Activated CD4-positive, CD25-positive, alpha-beta regulatory T cell treated with anti-CD3 and anti-CD28 coated beads, Interleukin-2, amount 50 U/mL, for 16 hours (primary cell): ENCODE measurements around the gene CERS5.
"Not testable (repeated sequence)": the region's sequence is repeated elsewhere in the genome, so short reads cannot be mapped to it uniquely, and the experiment has no call there.

Source experiments
- DNase-seq: peaks from one replicate; pipeline ENCODE4 v3.0.0-alpha.2; 2020; ENCODE audit warnings: low read depth, low spot score

Gene CERS5

DNA sequence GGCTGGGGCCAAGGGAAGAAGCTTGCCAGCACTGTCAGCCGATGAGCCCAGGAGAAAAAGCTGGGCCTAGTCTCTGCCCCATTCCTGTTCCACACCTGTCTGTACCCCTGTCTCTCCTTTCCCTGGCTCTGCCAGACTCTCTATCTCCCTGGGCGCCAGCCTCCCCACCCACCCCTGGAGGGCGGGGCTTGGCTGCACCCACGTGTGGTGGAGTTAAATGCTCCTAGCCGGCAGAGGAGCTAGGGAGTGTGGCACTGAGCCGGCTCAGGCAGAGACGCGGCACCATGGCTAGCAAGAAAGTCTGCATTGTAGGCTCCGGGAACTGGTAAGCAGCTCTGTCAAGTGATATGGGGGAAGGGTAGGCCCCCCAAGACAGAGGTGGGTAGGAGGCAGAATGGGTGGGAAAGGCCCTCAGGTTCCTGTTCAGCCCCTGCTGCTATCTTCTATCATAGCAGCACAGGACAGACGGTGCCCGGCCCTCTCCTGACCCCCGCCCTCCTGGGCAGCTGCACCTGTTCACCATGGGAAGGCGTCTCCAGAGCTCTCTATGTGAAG is 63.3 kb downstream of the CERS5 start, which contains the start of gene GPD1:
Gene GPD1 (plus strand): TSS at position 242 of the 555 bp plus-strand sequence. CDS start 43 bp downstream, at position 285.
- DNase-seq: no peak

DNA sequence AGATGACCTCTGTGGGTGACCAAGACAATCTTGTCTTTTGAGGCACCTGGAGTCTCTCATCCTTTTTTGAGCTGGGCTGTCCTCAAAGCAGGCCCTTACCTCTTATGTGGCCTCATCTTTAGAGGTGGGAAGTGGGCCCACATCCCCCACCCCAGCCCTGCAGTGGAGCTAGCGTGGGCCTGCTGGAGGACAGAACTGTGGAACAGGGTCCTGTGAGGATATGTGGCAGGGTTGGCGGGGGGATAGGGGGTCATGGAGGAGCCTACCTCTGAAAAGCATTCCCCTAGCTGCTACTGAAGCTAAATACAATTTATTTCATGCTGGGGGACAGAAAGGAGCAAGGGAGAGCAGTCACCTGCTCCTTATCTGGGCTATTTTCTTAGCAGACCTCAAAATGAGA is 63.8 kb downstream of the CERS5 start:
- DNase-seq: no peak

DNA sequence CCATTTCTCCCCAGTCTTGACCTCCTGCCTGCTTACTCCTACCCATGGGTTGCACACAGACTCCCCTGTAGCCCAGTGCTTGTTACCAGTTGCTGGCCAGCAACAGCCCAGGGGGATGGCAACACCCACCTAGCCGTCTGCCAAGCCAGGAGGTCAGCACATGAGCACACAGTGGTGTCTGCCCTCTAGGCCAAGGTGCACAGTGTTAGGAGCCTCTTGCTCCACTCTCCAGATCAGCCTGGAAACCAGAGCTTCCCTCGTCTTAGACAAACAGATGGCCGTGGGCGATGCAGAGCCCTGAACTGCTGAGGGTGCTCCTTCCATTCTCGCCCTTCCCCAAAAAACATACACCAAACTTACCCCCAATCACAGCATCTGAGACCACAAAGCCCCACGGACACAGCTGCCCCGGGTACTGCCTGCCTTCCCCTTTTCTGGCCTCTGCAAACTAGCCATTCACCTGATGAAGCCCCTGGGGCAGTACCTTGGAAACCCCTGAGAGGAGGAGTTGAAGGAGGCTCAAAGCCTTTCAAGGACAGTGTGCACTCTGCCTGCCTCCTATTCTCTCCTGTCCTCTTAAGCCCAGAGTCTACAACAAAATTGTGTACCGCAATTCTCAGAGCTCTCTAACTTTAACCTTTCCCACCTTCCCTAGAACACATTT is 64.4 kb downstream of the CERS5 start:
- DNase-seq: no peak

DNA sequence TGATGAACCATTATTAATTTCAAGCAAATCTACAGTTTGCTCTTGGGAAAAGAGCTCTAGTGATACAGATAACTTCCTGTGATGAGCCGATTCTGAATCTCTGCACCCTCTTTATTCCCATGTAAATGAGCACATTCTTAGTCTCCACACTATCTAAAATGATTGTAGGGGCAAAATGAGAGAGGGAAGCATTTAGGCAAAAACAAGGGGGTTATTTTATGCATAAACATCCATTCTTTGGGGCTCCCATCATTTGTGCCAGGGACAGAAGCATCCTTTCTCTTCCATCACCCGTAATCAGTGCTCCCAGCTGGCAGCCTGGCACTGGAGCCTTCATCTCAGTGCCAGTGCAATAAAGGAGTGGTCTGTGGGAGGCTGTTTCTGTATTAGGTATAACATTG is 65.0 kb downstream of the CERS5 start:
- DNase-seq: no peak

DNA sequence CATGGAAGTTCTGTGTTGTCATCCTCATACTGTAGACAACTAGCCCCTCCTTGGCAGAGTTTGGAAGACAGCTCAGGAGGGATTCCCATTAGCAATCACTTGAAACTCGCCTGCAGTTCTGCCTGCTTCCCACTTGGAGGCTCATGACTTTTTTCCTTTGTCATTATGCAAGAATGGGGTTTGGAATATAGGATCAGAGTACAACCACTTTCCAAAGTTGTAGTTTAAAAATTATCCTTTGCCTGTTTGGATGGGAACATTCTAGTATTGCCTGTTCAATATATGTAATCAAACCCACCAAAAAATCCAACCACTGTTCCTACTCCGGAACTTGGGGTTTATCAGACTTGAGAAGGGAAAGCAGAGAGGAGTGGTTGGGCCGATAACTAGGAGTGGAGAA is 65.5 kb downstream of the CERS5 start:
- no peak for DNase-seq

DNA sequence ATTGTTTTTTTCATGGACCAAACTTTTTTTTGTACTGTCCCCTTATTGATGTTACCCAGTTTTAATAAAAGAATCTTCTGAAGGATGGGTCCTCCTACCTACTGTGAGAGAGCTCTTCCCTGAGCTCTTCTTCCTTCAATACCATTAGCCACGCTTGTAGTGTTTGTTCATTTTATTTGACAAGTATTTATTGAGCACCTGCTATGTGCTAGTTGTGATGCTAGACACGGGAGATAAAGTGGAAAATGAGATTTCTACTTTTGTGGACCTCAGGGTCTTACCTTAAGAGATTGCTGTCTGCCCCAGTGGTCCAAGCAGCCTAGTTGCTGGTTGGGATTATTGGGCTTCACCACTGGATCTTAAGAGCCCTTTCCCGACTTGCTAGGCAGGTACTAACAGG is 66.6 kb downstream of the CERS5 start:
- DNase-seq: no peak

DNA sequence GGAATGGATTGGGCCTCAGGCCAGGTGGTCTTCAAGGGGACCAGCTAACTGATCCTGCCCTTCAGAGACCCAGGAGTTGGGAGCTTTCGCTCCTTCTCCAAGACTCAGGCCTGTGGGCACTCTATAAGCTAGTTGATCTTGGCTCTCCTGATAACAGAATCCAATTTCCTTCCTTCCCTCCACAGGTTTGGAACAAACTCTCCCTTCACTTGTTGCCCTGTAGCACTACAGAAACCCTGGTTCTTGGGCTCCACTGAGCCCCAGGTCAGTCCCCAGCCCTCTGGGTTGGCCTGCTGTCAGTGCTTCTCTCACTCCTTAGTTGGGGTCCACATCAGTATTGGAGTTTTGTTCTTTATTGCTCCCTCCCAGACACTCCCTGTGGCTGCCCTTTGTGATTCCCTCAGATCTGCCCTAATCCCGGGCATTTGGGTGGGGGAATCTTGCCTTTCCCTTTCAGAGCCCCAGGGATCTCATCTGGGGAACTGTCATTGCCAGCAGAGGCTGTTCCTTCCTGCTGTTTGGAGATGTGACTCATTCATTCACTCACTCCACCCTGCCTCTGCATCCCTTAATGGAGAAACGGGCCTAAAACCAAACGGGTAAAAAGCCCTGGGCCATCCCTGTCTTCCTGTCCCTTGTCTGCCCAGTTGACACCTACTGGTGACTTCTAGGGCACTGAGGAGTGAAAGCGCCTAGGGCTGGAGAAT is 67.7 kb downstream of the CERS5 start:
- no peak for DNase-seq

DNA sequence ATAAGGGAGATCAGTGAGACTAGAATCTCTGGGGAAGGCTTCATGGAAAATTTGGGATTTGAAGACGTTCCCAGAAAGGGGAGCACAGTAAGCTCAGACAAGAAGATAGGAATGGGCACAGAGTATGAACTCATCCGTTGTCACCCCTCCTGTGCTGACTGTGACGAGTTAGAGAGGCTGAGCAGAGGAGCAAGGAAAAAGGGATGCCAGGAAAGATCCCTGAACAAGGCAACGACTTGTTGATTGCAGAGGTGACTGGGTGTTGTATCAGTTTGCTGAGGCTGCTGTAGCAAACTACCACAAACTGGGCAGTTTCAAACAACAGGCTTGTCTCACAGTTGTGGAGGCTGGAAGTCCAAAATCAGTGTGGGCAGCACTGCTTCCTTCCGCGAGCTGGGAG is 69.2 kb downstream of the CERS5 start:
- DNase-seq: no peak

DNA sequence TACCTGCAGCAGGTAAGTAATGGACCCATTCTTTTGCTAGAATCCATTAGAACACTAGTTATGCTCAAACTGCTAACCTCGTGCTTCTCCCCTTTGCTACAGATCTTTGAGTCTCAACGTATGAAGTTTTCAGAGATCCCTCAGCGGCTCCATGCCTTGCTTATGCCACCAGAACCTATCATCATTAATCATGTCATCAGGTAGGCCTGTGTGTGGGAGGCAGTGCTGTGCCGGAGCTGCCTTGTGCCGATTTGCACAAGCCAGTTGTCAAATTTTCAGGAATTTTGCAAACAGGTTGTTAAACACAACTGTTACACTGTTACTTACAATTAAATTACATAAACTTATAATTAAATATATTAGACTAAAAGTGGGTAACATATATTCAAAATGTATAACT is 76.8 kb downstream of the CERS5 start:
- DNase-seq: no peak

DNA sequence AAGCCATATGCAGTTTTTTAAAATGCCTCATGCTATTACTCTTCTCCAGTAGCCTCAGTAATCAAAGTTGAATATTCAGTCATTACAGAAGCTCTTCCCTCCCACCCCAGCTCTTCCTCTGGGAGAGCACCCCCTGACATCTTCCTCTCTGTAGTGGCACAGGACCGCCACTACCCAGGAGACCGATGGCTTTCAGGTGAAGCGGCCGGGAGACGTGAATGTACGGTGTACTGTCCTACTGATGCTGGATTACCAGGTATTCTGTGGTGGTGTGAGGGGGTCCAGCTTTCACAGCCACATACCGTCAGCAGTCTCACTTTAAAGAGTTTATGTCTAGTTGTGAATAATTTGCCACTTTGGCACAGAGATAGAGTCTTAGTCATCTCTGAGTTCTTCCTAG is 77.4 kb downstream of the CERS5 start:
- no peak for DNase-seq

DNA sequence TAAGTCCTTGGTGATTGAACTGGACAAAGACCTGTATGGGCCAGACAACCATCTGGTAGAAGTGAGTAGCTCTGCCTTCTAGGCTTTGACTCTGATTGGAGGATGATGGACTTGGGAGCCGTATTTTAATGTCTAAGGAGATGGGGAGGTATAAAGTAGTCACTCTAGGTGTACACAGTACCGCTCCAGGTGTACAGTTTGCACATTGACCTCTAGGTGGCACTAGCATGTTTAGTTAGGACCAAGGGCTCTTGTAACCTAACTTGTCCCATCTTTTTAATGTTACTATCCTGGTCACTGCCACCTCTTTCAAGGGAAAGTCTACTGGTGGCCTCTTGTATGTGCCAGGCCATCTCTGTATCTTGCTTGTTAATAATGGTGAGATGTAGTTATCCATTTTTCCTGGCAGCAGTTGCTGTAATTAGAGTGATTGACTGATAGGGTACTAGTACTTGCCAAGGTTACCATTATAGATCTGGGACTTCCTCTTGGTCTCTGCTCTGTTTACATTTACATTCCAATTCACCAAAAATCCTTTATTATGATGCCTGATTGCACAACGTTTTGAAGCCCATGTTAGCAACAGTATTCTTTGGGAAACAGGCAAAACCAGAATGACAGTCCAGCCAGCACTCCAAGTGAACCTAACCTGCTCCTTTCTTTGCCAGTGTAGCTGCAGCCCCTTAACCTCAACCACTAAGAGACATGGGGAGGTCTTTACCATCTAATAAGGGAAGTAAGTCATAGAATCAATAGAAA is 78.4 kb downstream of the CERS5 start:
- peak; percentile 37 for DNase-seq

DNA sequence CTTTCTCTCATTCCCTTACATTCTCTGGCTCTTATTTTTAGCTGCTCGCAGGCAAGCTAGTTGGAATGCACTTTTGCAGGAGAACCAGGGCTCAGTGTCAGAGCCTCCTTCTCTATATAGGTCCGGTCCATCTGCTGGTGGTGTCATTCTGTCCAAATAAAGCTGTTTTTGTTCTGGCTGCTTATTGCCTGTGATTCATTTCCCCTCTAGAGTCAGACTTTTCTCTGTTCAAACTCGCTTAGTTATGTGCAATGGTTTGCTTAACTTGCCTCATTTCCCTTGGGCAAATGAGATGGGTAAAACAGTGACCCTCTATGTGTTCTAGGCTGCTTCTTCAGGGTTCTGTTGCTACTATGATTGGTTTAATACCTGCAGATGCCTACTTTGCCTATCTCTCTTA is 79.2 kb downstream of the CERS5 start:
- no peak for DNase-seq

DNA sequence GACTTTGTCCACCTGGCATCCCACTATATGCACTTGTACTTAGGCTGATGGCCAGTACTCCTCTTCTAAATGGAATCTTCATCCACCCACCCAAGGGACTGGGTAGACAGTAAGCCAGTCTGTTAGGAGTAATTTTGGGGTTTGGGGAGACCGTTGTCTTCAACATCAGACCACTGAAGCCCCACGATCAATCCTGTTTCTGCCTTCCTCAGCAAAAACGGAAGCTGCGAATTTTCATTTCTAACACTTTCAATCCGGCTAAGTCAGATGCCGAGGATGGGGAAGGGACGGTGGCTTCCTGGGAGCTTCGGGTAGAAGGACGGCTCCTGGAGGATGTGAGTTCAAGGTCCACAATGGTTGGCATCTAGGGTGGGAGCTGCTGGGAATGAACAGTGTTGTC is 80.0 kb downstream of the CERS5 start:
- no peak for DNase-seq

DNA sequence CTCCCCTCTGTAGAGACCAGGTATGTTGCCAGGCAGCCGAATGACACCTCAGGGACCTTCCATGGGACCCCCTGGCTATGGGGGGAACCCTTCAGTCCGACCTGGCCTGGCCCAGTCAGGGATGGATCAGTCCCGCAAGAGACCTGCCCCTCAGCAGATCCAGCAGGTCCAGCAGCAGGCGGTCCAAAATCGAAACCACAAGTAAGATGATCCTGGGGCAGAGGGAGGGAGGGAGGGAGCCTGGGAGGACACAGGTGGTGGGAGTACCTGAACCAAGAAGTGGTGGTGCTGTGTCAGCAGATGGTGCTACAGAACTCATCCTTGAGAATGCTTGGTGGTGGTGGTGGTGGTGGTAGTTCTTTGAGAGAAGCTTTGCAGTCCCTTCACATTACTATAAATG is 81.0 kb downstream of the CERS5 start:
- no peak for DNase-seq

DNA sequence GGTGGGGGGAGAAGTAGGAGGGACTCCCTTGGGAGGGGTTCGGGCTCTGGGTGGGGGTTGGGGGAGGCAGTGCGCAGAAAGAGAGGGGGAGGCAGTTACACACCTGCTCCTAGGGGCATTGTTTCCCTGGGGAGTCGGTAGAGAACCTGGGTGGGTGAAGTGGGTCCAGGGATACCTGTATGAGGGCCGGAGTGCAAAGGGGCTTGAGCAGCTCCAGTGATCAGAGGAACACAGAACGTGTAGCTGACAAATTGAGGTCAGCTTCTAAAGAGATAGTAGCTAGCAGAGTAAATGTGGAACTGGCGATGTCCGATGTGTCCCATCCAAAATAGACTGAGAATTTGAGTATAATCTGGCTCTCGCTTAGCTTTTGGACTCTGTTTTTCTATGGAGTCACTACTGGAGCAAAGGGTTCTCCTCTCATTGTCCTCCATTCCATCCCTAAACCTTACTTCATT is 81.5 kb downstream of the CERS5 start:
- DNase-seq: no peak

DNA sequence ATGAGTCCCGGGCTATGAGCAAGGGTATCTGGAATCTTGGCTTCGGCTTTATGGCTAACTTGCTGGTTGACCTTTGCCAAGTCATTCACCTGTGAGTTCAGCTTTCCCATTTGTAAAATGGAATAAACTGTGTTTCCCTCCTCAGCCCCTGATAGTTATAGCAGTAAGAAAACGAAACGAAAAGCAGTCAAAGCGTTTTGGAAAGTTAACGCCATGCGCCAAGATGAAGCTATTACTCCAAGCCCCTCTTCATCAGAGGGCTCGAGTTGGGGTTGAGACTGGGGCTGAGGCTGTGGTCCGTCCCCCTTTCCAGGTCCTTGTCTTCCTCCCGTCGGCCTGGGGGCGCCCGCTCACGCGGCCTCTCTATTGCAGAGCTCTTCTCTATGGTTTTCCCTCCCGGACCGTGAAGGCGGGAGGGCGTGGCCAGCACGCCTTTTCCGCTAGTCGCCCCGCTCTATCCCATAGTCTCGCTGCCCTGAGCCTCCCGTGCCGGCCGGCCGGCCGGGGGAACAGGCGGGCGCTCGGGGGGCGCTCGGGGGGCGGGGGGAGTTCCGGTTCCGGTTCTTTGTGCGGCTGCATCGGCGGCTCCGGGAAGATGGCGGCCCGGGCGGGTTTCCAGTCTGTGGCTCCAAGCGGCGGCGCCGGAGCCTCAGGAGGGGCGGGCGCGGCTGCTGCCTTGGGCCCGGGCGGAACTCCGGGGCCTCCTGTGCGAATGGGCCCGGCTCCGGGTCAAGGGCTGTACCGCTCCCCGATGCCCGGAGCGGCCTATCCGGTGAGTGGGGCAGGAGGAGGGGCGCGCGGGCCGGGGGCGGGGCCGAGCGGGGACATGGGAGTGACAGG is 82.2 kb downstream of the CERS5 start, which contains the start of gene SMARCD1:
Gene SMARCD1 (plus strand): TSS at position 568 of the 840 bp plus-strand sequence. CDS start 28 bp downstream, at position 596.
- DNase-seq: peak; percentile 68

DNA sequence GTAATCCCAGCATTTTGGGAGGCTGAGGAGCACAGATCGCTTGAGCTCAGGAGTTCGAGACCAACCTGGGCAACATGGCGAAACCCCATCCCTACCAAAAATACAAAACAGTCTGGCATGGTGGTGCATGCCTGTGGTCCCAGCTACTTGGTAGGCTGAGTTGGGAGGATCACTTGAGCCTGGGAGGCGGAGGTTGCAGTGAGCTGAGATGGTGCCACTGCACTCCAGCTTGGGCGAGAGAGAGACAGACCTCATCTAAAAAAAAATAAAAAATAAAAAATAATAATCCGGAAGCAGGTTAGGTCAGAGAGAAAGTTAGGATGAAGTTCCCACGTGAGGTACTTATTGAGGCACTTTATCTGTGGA is 82.8 kb downstream of the CERS5 start:
- DNase-seq: not testable (repeated sequence)

DNA sequence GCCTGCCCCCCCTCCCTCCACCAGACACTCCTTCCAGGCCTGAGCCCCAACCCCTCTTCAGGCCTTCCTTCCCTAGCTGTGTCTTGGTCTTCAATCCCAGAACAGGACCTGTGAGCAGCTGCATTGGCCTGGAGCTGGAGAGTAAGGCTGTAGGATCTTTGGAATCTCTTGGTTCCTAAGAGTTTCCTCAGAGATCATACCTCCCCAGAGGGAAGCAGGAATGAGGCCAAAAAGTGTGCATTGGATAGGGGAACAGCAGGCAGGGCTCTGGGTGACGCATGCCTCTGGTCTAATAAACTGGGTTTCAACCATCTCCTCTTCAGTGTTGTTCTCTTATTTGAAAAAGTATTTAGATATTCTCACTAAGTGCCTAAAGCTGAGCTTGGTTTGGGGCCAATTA is 83.9 kb downstream of the CERS5 start:
- no peak for DNase-seq

DNA sequence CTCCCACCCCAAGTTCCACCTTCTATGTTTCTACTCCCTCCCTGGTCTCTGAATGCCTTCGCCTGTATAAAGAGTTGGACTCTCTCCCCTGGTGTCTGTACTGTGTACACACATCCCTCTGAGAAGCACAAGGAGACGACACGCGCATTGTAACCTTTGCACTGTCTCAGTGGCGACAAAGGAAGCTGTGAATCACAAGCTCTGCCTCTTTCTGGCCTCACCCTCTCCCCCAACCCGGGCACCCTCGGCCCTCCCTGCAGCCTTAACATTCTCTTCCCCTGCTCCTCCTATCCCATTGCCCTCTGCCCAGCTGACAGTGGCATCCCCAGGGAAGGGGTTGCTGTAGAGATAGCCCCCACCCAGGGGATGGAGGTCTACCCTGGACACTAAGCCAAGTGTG is 84.5 kb downstream of the CERS5 start:
- DNase-seq: no peak

DNA sequence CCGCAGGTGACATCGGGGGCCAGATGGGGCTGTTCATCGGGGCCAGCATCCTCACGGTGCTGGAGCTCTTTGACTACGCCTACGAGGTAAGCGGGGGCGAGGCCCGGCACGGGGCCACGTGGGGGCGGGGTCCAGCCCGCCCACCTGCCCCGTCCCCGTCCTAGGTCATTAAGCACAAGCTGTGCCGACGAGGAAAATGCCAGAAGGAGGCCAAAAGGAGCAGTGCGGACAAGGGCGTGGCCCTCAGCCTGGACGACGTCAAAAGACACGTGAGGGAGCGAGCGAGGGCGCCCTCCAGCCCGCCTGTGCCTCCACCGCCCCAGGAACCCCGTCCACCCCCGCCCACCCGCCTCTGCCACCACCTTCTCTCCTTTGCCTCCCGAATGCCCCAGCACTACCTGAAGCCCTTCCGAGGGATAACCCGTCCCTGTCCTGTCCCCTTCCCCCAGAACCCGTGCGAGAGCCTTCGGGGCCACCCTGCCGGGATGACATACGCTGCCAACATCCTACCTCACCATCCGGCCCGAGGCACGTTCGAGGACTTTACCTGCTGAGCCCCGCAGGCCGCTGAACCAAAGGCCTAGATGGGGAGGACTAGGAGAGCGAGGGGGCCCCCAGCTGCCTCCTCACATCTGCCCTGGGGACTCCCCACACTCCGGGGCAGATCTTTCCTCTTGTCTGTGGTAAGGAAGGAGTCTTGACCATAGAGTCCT is 85.9 kb downstream of the CERS5 start:
- DNase-seq: no peak

DNA sequence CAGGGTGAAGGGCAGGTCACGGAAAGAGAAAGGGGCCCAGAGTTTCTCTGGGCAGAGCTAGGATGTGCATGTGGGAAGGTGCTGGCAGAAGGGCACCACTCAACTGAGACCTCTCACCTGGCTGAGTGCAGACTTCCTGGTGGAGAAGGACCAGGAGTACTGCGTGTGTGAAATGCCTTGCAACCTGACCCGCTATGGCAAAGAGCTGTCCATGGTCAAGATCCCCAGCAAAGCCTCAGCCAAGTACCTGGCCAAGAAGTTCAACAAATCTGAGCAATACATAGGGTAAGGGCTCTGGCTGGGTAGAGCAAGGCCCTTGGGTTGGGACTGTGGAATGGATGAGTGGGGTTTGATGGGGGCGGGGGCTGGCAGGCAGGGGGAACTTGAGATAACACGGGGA is 87.4 kb downstream of the CERS5 start:
- DNase-seq: no peak
